ENCODE data around the gene PRKAR2B.
"Not testable (repeated sequence)": the region's sequence is repeated elsewhere in the genome, so short reads cannot be mapped to it uniquely, and the experiment has no call there.

Gene PRKAR2B

GRCh38 chr7:107029061-107029763, 15.3 kb upstream of the PRKAR2B start:
- no peak for DNase-seq

- DNase-seq = no peak
Observed at GRCh38 chr7:107029764-107030286, 14.7 kb upstream of the PRKAR2B start.

GRCh38 chr7:107032050-107032449, 12.5 kb upstream of the PRKAR2B start:
- DNase-seq = no peak

- no peak for DNase-seq
Observed at GRCh38 chr7:107032720-107033438, 11.6 kb upstream of the PRKAR2B start.

GRCh38 chr7:107034553-107034952, 10.0 kb upstream of the PRKAR2B start:
- no peak for DNase-seq

GRCh38 chr7:107035446-107035845, 9.1 kb upstream of the PRKAR2B start:
- no peak for DNase-seq

- DNase-seq = no peak
Observed at GRCh38 chr7:107036535-107036934, 8.0 kb upstream of the PRKAR2B start.

- DNase-seq = no peak
Observed at GRCh38 chr7:107037717-107038603, 6.5 kb upstream of the PRKAR2B start.

- no peak for DNase-seq
Observed at GRCh38 chr7:107039199-107039900, 5.2 kb upstream of the PRKAR2B start.

- no peak for DNase-seq
Observed at GRCh38 chr7:107041097-107041496, 3.4 kb upstream of the PRKAR2B start.

GRCh38 chr7:107041764-107042163, 2.7 kb upstream of the PRKAR2B start:
- not testable (repeated sequence) for DNase-seq

GRCh38 chr7:107042326-107042910, 2.1 kb upstream of the PRKAR2B start:
- not testable (repeated sequence) for DNase-seq

- DNase-seq = no peak
Observed at GRCh38 chr7:107043491-107043890, 1.0 kb upstream of the PRKAR2B start.

- DNase-seq = no peak
Observed at GRCh38 chr7:107043921-107044346, 571 bp upstream of the PRKAR2B start.

- DNase-seq = no peak
Observed at GRCh38 chr7:107045195-107045960, 873 bp downstream of the PRKAR2B start.

- no peak for DNase-seq
Observed at GRCh38 chr7:107045980-107046379, 1.5 kb downstream of the PRKAR2B start.

- no peak for DNase-seq
Observed at GRCh38 chr7:107046491-107047259, 2.2 kb downstream of the PRKAR2B start.

GRCh38 chr7:107047902-107048782, 3.6 kb downstream of the PRKAR2B start:
- no peak for DNase-seq

GRCh38 chr7:107048783-107049418, 4.4 kb downstream of the PRKAR2B start:
- DNase-seq = no peak
